Measurements from ENCODE around the gene NFX1. TPM values are rescaled to one million over a fixed set of nuclear protein-coding genes. Genes with fewer than 3 reads are reported as not detected.

Gene NFX1
- polyA plus RNA-seq, 1 donor (not counting 4 experiments of a cell fraction or from before 2014, with no cell fraction given): 28.1 TPM

DNA sequence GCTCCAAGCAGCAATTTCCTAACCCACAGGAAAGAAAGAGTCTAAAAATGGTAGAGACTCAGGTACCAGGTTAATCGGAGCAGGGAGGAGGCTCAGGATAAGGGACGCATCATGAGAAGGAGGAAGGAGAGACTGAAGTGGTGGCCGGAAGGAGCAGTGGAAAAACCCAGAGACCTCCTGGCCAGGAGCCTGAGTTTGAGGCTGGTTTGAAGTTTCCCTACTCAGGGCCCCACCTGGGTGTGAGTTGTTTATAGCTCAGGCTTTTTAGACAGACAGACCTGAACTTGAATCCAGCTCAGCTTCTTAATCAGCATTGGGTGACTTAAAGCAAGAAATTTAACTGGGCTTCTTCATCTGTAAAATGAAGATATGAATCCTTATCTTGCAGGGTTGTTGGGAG is 124.0 kb downstream of the NFX1 start:
- no peak overlapping the region for H3K9ac ChIP-seq (ENCODE audit: control insufficient read depth, extremely low read depth, insufficient read depth, low read length)
- no peak overlapping the region for H3K4me2 ChIP-seq (ENCODE audit: control insufficient read depth, extremely low read depth, insufficient read depth, low read depth, low read length)
- no peaks in the 10 kb centered on the region for H3K9me1 ChIP-seq (ENCODE audit: control insufficient read depth, extremely low read depth, insufficient read depth, low read length)
- no peak for DNase-seq (ENCODE audit: low read depth, low spot score)
- no peaks in the 10 kb centered on the region for H3K9me3 ChIP-seq (ENCODE audit: control insufficient read depth, low read depth, low read length)
- H3K4me3 ChIP-seq (ENCODE audit: control insufficient read depth in 2 of 3, extremely low read depth in 1 of 3, insufficient read depth in 2 of 3, low read depth in 1 of 3, low read length in 3 of 3): no peak overlapping the region
- no peak for FAIRE-seq
- TF ChIP-seq EZH2 (IDR thresholded peaks at IDR 0.05; ENCODE audit: low read length): no peak
- TF ChIP-seq, protein P1, sequence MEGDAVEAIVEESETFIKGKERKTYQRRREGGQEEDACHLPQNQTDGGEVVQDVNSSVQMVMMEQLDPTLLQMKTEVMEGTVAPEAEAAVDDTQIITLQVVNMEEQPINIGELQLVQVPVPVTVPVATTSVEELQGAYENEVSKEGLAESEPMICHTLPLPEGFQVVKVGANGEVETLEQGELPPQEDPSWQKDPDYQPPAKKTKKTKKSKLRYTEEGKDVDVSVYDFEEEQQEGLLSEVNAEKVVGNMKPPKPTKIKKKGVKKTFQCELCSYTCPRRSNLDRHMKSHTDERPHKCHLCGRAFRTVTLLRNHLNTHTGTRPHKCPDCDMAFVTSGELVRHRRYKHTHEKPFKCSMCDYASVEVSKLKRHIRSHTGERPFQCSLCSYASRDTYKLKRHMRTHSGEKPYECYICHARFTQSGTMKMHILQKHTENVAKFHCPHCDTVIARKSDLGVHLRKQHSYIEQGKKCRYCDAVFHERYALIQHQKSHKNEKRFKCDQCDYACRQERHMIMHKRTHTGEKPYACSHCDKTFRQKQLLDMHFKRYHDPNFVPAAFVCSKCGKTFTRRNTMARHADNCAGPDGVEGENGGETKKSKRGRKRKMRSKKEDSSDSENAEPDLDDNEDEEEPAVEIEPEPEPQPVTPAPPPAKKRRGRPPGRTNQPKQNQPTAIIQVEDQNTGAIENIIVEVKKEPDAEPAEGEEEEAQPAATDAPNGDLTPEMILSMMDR (optimal IDR thresholded peaks at IDR 0.05 in 1 of 3, IDR thresholded peaks at IDR 0.05 in 1 of 3, conservative IDR thresholded peaks at IDR 0.05 in 1 of 3; ENCODE audit: extremely low read depth in 1 of 3, insufficient read depth in 2 of 3, low read length in 3 of 3): no peak
- no peaks in the 10 kb centered on the region for H3K27me3 ChIP-seq (ENCODE audit: control insufficient read depth, extremely low read depth, insufficient read depth, low read length)
- H2AFZ ChIP-seq (ENCODE audit: control insufficient read depth, low read length): no peak overlapping the region
- H3K36me3 ChIP-seq (ENCODE audit: control insufficient read depth in 2 of 2, extremely low read depth in 1 of 2, insufficient read depth in 2 of 2, low read length in 2 of 2): no peaks in the 10 kb centered on the region
- no peaks in the 10 kb centered on the region for H3K79me2 ChIP-seq (ENCODE audit: control insufficient read depth, insufficient read depth, low read length)
- H3K27ac ChIP-seq (ENCODE audit: control insufficient read depth, insufficient read depth, low read length): no peak overlapping the region
- H3K4me1 ChIP-seq (ENCODE audit: control insufficient read depth, extremely low read depth, insufficient read depth, low read length): peaks cover 45% of the 10 kb centered on the region
- dilution Hi-C loops (cut with MboI; ENCODE audit: extremely low pct_ligation_motif_present, low sequenced_read_pairs): no loop called here
- no peaks in the 10 kb centered on the region for H4K20me1 ChIP-seq (ENCODE audit: control insufficient read depth, extremely low read depth, insufficient read depth, low read length)

DNA sequence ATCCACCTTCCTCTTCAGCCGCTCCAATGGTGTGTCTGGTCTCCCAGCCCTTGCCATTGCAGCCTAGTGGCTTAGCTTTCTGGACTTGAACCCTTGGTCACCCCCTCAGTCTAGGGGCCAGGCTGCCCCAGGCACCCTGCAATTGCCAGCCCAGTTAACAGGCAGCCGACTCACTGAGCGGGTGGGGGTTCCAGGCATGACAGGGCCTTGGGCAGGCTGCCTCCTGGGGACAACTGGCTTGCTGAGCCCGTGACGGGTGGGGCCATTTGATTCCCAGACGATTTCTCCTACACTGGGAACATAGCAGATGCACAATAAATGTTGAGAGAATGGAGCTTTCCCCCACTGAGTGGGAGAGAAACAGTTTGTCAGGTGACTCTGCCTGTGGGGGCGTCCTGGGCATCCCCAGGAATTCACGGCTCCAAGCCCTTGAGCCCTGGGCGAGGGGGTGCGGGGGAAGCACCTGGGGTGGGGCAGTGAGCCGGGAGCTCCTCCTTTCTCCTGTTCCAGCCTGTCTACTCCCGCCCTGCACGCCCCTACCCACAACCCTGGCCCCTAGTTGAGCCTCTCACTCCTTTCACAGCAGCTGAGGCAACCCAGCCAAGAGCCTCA is 124.7 kb downstream of the NFX1 start:
- Histone ChIP-seq H3K36me3 (ENCODE audit: control insufficient read depth in 2 of 2, extremely low read depth in 1 of 2, insufficient read depth in 2 of 2, low read length in 2 of 2) (no peaks in the 10 kb centered on the region), H3K9me1 (ENCODE audit: control insufficient read depth, extremely low read depth, insufficient read depth, low read length) (no peaks in the 10 kb centered on the region), H3K27ac (ENCODE audit: control insufficient read depth, insufficient read depth, low read length) (no peak overlapping the region), H4K20me1 (ENCODE audit: control insufficient read depth, extremely low read depth, insufficient read depth, low read length) (no peaks in the 10 kb centered on the region), H3K4me1 (ENCODE audit: control insufficient read depth, extremely low read depth, insufficient read depth, low read length) (peaks cover 45% of the 10 kb centered on the region), H3K79me2 (ENCODE audit: control insufficient read depth, insufficient read depth, low read length) (no peaks in the 10 kb centered on the region), H3K9me3 (ENCODE audit: control insufficient read depth, low read depth, low read length) (no peaks in the 10 kb centered on the region), H3K4me2 (ENCODE audit: control insufficient read depth, extremely low read depth, insufficient read depth, low read depth, low read length) (peak overlapping the region; percentile 24), H3K27me3 (ENCODE audit: control insufficient read depth, extremely low read depth, insufficient read depth, low read length) (no peaks in the 10 kb centered on the region), H3K4me3 (ENCODE audit: control insufficient read depth in 2 of 3, extremely low read depth in 1 of 3, insufficient read depth in 2 of 3, low read depth in 1 of 3, low read length in 3 of 3) (no peak overlapping the region), H2AFZ (ENCODE audit: control insufficient read depth, low read length) (no peak overlapping the region), H3K9ac (ENCODE audit: control insufficient read depth, extremely low read depth, insufficient read depth, low read length) (no peak overlapping the region)
- no peak for TF ChIP-seq EZH2 (IDR thresholded peaks at IDR 0.05; ENCODE audit: low read length)
- TF ChIP-seq, protein P1 (optimal IDR thresholded peaks at IDR 0.05 in 1 of 3, IDR thresholded peaks at IDR 0.05 in 1 of 3, conservative IDR thresholded peaks at IDR 0.05 in 1 of 3; ENCODE audit: extremely low read depth in 1 of 3, insufficient read depth in 2 of 3, low read length in 3 of 3): no peak
- no peak for DNase-seq (ENCODE audit: low read depth, low spot score)
- no peak for FAIRE-seq
- dilution Hi-C loops (cut with MboI; ENCODE audit: extremely low pct_ligation_motif_present, low sequenced_read_pairs): no loop called here

Data from keratinocyte (primary cell).